HG02642 (cell line): ENCODE results near the gene PCDH1.
"Not testable (repeated sequence)": the region's sequence is repeated elsewhere in the genome, so short reads cannot be mapped to it uniquely, and the experiment has no call there.

Experiments used
- ATAC-seq: cut with Tn5 transposase; IDR thresholded peaks from one replicate; pipeline ENCODE4 v1.9.1; 2021; ENCODE audit warnings: mild to moderate bottlenecking; ENCODE audit not compliant: unreplicated experiment, poor library complexity

Gene PCDH1

DNA sequence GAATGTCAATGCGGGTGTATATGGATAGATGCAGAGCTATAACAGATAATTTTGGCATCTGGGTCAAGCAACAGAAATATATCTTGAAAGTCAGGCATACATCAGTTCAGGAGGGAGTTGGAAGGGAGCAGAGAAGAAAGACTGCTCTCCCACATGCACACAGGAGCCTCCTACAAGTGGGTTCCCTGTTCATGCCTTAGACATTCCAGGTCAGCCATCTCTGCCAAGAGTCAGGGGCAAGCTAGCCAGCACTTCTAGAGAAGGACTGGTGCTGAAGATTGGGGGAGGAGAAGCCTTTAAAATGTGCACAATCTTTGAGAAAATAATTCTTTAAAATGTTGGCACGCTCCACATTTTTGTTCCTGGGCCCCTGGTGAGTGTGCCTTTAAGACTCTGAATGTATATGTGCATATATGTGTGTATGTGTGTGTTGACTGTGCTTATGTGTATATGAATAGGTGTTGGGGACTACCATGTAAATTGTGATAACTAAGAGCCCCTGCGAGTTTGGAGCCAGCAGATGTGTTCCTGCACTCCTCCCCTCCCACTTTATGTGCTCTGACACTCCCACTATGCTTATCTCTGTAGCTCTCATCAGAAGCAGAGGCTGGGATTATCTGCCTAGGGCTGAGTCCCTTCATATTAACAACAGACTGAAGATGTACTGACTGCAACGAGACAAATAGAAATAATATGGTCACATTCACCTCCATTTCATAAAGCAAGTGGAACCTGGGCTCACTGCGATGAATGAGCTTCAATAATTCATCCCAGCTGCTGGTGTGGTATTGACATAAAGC lies 24.0 kb upstream of the PCDH1 start:
- ATAC-seq, result no peak

DNA sequence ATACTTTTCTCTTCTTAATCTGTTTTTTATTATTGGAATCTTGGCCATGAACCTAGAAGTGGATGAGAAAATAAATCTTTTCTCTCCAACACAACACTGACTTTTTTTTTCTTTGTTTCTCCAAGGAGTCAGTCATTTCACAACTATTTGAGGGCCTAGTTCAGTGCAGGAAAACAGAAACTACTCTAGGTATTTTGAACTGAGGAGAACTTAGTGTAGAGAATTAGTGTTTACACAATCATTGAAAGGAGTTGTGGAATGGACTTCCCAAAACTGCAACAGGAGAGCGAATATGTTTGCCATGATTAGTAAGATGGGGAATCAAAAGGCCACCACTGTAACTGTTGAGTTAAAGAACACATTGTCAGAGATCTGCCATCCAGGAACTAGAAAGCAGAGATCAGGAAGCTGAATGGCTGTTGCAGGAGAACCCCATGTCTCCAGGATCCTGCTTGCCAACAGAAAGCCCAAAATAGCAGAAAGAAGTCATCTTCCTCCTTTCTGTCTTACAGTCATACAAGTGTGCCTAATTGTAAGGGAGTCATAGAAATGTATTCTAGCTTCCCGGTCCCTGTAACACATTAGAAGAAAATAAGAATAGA lies 20.3 kb upstream of the PCDH1 start:
- ATAC-seq, result no peak

DNA sequence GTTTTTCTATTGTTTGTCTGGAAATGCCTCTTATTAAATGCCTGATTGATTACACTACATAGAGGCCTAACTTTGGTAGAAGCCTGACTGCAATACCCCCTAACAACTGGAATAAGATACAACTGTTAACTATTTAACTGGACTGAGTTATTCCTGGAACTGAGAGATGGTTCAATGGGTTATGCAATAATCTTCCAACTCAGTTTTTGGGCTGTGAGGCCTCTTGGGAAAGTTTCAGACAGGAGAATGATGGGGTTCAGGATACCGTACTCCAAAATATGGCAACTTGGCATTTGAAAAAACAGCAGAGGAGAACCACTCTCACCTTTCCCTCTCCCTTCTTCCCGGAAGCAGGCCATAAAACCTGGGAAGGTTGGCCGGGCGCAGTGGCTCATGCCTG lies 19.2 kb upstream of the PCDH1 start:
- no peak for ATAC-seq

DNA sequence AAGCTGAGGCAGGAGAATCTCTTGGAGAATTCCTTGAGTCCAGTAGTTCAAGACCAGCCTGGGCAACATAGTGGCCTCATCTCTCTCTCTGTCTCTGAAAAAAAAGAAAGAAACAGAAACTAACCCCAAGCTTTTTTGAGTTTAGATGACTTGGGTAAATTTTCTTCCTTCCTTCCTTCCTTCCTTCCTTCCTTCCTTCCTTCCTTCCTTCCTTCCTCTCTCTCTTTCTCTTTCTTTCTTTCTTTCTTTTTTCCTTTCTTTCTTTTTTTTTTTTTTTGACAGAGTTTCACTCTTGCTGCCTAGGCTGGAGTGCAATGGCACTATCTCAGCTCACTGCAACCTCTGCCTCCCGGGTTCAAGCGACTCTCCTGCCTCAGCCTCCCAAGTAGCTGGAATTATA lies 12.2 kb upstream of the PCDH1 start:
- not testable (repeated sequence) for ATAC-seq

DNA sequence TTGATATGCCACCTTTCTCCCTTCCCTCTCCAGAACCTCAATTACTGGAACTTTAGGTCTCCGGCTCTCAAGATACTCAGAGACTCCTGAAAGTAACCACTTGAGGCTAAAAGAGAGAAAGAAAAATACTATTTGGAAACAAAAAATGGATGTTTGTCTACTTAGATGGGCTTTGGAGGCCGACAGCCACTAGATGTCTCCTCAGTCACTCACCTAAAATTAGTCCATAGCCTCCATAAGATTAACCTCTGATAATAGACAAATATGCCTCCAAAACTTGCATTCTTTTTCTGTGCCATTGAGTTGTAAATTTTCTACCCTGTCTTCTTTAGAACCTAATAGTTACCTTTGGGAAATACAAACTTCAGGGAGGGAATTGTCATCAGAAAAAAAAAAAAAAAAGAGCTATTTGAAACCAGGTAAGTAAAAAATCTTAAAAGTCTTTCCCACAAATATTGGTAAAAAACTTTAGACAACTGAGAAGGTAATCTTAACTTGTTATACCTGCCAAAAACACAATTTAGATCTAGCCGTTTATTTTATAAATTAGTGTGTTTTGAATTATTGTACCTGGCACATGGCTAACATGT lies 11.2 kb upstream of the PCDH1 start:
- no peak for ATAC-seq

DNA sequence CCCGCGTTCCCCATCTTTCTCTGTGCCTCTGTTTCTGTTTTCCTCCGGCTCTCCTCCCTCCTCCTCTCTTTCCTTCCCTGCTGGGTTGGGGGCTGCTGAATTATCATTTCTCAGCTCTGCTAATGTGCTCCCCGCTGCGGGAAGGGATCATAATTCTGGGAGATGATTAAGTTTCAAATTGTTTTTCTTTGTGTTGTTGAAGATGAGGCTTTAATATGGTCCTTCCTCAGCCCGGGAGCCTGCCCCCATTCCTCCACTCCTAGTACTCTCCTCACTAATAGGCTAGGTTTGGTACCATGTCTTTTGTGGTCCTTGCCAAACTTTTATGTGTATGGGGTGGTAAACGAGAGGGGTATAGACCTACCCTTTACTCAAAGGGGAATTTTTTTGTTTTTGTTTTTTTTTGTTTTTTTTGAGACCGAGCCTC lies 5.7 kb upstream of the PCDH1 start:
- no peak for ATAC-seq

DNA sequence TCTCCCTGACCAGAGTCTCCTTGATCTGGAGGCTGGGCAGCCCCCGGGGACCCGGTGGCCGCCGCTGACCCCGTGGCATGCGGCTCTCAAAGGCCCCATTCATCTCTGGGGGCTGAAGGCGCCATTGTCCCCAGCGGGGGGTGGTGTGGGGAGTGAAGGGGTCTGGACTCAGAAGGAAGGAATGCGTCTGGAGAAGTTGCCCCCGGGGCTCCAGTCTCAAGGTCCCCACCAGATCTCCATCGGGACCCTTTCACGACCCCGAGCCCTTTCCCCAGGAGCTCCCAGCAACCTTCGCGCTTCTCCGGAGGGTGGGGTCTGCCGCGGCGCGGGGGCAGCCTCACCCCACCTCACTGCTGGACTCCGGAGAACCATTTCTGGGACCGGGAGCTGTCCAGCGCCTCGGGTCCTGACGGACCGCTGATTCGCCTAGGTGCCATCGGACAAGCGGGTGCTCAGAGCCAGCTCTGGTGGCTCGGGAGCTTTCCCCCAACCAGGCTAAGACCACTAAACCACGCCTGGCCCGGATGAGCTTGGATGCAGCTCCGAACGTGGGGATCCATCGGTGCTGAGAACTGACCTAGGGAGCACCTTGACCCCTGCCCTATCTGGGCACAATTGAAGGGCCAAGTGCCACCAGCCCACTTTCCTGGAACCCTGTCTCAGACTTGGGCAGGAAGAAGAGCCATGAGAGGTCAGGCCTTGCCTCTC lies 5.1 kb upstream of the PCDH1 start:
- ATAC-seq, result no peak

DNA sequence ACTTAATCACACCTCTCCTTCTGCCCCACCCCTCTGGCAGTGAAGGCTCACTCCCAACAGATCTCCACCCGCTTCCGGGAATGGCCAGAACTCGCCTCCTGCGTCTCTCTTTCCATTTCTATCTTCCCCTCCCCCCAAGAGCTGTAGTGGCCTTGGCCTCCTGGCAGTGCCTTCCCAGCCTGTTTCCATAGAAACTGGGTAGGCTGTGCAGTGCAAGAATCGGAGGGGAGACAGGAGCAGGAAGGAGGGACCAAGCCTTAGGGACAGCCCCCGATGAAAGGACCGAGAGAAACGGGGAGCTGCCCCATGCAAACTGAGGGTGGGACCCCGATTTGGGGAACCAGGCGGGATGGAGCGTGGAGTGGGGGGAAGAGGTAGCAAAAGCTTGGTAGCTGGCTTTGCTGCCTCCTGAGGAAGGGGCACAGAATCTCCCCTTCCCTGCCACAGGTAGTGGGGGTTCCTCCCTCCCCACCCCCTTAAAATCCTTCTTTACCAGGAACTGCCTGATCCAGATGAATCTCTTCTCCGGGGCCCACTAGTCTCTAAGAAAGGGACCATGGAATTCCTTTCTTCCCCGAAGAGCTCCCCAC lies 4.5 kb upstream of the PCDH1 start:
- no peak for ATAC-seq

DNA sequence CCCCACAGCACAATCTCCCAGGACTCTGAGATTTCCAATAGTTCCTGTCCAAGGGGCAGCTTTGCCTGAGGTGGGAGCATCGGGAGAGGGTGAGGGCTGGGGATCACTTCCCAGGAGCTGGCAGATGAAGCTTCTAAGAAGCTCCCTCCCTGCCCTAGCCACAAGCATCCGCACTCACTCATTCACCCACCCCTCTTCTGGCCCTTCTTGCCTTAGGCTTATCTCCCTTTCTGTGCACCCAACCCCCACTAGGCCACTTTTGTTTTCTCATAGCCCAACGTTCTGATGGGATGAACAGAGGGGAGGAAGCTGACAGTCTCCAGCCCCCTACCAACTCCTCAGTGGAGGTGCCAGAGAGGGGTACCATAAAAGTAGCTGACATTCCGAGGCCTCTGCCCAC lies 3.7 kb upstream of the PCDH1 start:
- no peak for ATAC-seq

DNA sequence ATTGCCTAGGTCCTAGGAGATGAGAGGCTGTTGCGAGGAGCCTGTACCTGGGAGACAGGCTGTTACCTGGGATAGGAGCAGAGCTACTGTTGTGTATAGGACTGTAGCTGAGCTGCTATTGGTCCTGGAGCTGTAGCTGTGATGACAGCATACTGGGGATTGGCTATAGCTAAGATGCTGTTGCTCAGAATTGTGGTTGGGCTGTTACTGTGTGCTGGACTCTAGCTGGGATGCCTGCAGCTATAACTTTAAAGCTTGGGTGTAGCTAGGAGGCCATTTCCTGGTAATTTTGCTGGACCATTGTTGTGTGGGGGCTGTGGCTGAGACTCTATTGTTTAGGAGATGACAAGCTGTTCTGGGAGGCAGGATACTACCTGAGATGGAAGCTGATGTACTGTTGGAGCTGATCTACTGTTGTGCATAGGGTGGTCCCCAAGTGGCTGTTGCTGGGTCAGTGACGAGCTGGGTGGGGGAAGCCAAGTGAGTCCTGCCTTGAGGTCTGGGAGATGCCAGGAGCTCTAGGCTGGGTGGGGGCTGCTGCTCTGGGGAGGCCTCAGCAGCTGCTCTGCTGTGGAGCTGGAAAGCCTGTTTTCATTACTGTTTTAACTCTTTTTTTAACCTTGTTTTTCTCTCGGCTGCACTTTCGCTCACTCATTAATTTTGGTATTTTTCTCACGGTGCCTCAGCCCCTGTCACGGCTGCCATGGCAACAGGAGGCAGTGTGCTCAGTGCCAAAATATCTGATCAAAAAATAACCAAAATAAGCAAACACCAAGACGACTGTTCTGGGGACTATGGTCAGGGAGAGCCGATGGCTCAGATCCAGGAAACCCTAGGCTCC lies 3.0 kb upstream of the PCDH1 start:
- ATAC-seq, result no peak

DNA sequence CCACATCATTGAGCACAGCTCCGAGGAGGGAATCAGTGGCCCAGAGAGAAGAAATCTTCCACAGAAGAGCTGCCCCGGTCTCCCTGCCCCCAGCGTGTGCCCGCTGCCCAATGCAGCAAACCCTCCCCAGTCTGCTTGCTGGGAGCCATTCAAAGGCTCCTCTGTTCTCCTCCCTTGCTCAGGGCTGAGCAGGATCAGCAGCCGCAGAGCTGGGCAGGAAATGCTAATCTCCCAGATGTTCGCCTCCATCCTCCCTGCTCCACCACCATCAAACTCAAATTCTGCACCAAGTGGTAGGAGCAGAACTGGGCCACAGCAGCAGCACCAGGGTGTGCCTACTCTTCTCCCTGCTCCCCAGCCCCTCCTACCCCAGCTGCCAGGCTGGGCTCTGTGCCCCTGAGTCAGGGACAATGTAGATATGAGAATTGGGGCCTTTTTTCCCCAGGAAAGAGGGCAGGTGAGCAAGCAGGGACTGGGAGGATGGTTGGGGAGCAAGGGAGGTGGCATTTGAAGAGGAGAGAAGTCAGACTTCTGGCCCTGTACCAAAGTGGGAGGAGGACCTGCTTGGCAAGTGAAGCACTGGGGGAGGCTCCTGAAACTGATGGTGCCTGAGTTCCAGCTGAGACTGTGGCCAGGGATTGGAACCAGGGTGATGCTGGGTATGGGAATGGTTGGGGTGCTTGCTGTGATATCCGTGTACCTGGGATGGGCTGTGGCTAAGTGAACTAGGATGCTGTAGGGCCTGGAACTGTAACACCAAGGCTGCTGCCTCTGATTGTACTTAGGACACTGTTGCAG lies 1.9 kb upstream of the PCDH1 start:
- ATAC-seq, result no peak

DNA sequence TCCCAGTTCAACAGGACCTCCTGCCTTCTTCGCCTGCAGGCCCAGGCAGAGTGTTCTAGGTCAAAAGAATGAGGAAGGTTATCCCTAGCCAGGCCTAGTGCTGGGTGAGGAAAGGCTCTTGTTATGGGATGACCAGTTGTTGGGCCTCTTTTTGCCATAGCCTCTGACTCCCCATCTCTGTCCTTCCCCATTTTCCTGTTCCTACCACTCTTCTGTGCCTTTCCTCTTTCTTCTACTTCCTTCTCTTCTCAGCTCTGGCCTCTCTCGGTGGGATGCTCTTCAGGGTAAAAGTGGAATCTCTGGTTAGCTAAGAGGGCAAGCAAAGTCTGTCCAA lies 1.2 kb upstream of the PCDH1 start:
- ATAC-seq, result no peak

DNA sequence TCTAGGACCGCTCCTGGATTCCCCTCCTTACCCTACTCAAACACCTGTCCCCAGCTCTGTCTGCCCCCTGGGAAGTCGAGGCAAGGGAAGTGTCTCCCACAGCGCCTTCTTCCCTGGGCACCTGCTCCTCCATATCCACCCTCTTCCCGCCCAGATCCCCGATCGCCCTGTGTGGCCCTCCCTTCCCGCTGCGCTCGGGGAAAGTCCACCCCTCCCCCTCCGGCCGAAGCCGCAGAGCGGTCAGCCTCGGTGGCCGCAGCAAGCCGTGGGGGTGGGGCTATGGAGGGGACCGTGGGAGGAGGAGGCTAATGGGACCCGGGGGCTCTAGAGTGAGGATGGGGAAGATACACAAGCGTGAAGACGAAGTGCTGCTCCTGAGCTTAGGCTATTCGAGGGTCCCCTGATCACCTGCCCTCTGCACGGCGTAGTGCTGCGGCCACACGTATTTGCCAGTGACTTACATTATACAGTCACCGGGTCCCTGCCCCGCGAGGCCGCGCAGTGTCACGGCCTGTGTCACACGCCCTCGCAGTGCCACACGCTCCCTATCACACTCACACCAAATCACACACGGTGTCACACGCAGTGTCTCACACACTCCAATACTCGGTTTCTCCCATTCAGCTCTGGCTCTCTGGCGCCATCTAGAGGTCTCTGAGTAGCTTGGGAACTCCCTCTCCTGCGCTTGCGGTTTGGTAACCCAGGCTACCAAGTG lies 658 bp upstream of the PCDH1 start:
- ATAC-seq, result peak; percentile 82

DNA sequence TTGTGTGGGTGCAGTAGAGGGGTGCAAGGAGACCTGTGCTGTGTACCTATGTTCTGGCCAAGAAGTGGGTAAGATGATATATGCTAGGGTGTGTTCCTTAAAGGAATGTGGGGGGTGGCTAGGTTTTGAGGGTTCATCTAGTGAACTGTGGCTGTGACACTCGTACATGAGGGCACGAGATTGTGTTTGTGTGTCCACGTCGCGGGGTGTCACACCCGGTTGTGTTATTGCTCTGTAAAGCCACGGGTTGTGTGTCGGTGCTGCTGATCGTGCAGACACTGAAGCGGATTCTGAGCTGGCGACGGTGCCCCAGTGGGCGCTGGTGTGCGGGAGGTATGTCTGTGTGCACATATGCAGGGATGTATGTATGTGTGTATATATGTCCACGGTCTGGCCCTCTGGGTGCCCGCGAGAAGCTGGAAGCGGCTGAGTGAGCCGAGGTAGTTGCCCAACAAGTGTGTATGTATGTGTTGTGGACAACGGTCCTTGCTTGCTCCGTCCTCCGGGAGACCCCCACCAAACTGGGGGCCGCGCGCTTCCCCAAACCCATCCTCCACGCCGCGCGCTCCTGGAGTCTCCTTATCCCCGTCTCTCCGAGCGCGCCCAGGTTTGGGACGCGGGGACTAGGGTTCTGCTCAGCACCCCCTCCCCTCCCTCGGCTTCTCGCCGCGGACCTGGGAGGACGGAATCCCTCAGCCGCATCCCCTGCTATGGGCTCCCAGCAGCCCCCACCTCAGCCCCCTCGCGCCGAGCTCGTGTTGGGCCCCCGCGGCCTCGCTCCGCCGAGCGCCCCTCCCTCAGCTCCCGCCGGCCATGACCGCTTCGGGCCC lies 639 bp downstream of the PCDH1 start:
- ATAC-seq, result no peak

DNA sequence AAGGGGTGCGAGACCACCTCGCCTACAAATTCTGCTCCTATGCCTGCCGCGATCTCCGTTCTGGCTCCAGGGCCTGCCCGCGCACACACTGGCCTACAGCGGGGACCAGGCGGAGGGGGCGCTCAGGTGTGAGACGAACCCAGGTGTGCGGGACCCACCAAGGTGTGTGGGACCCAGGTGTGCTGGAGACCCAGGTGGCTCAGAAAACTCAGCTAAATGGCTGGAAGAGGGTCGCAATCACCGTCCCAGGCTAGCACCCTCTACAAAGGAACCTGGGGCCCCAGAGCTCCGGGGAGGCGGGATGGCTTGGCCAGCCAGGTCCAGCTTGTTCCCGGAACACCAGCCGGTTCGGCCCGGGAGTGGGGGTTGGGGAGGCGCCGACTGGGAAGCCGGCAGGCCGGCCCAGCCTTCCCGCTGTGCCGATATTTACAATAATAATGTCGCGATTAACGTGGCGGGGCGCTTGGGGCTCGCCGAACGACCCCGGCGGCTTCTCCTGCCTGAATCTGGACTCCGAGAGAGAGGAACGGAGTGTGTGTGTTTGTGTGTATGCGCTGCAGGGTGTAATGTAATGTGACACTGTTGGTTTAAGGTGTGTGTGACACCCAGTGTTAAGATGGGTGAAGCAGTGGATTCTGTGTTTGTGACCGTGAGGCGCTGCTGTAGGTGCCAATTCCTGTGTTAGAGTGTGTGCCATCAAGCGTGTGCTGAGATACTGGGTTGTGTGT lies 1.4 kb downstream of the PCDH1 start:
- ATAC-seq, result no peak

DNA sequence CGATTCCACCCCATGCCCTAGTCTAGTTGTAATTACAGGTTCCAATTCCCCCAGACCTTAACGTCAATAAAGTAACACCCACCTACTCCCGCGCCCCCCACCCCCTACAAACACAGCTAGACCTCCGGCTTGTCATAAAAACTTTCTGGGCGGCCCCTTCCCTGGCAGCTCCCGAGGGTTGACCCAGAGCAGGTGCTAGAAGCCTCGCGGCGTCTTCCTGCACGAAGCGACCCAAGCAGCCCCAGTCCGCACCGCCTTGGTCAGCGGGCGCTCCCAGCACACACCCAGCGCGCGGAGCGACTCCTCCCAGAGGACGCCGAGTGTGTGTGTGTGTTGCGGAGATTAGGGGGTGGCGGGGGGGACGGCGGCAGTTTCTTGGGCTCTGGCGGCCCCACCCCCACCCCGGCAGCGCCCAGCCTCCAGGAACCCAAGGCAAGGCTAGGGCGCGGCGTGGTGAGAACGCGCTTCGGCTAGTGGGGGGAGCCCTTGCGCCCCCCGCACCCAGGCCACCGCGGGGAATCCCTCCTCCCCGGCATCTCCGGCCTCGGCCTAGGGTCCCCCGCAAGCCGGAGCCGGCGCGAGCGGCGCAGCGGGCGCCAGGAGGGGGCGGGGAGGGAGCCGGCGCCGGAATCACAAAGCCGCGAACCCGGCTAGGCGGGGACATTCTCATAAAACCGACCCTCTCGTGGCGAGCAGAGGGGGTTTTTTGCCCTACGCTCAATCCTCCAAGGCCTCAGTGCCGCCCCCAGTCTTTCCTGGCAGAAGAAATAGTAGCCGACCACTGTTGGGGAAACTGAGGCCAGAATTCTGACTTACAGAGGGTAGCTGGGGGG lies 2.2 kb downstream of the PCDH1 start:
- no peak for ATAC-seq
